Epidermal melanocyte (primary cell): ENCODE results near the gene RNF212.

ENCODE experiments used
- DNase-seq: peaks from one replicate; pipeline ENCODE4 v3.0.0; 2011; ENCODE audit warnings: low spot score; ENCODE audit not compliant: insufficient read length

Gene RNF212

GRCh38 chr4:1115528-1116293, 2.3 kb upstream of the RNF212 start:
- DNase-seq: no peak

GRCh38 chr4:1112821-1113182, 562 bp downstream of the RNF212 start:
- no peak for DNase-seq

GRCh38 chr4:1112174-1112820, 1.1 kb downstream of the RNF212 start:
- no peak for DNase-seq

- DNase-seq: no peak
These were observed 2.0 kb downstream of the RNF212 start for GRCh38 chr4:1111259-1111809.

GRCh38 chr4:1109898-1110506, 3.4 kb downstream of the RNF212 start:
- DNase-seq: no peak

- DNase-seq: no peak
These were observed 4.0 kb downstream of the RNF212 start for GRCh38 chr4:1109333-1109732.

- no peak for DNase-seq
These were observed 7.7 kb downstream of the RNF212 start for GRCh38 chr4:1105662-1106061.

- DNase-seq: no peak
These were observed 8.3 kb downstream of the RNF212 start for GRCh38 chr4:1105067-1105466.

GRCh38 chr4:1104647-1105046, 8.7 kb downstream of the RNF212 start:
- DNase-seq: no peak

GRCh38 chr4:1099684-1100335, 13.6 kb downstream of the RNF212 start:
- DNase-seq: no peak

GRCh38 chr4:1099270-1099669, 14.1 kb downstream of the RNF212 start:
- DNase-seq: no peak

- DNase-seq: no peak
These were observed 14.9 kb downstream of the RNF212 start for GRCh38 chr4:1098311-1098925.

GRCh38 chr4:1097553-1097952, 15.8 kb downstream of the RNF212 start:
- DNase-seq: no peak

GRCh38 chr4:1096841-1097240, 16.5 kb downstream of the RNF212 start:
- DNase-seq: no peak

GRCh38 chr4:1094336-1094690, 19.1 kb downstream of the RNF212 start:
- no peak for DNase-seq

- no peak for DNase-seq
These were observed 19.7 kb downstream of the RNF212 start for GRCh38 chr4:1093391-1094335.

- no peak for DNase-seq
These were observed 20.4 kb downstream of the RNF212 start for GRCh38 chr4:1092983-1093361.

- no peak for DNase-seq
These were observed 21.1 kb downstream of the RNF212 start for GRCh38 chr4:1092026-1092982.

GRCh38 chr4:1091561-1091995, 21.8 kb downstream of the RNF212 start:
- no peak for DNase-seq
